Neuronal stem cell (in vitro differentiated cells): ENCODE results near the gene ARPIN.

Source experiments
- DNase-seq: peaks from one replicate; pipeline ENCODE4 v3.0.0-alpha.2; 2013; ENCODE audit warnings: low spot score
- H2AFZ ChIP-seq: one replicate; pipeline ENCODE4 v1.6.1; 2013; ENCODE audit warnings: mild to moderate bottlenecking, low read length, inconsistent platforms
- H2AK5ac ChIP-seq: 2 replicates; pipeline ENCODE4 v1.6.1; 2013; ENCODE audit warnings: low read depth, mild to moderate bottlenecking, inconsistent platforms, low read length, moderate library complexity, mixed read lengths
- H2BK120ac ChIP-seq: 2 replicates; pipeline ENCODE4 v1.6.1; 2013; ENCODE audit warnings: low read depth, mild to moderate bottlenecking, inconsistent platforms, low read length, moderate library complexity, mixed read lengths
- H2BK12ac ChIP-seq: one replicate; pipeline ENCODE4 v1.6.1; 2013; ENCODE audit warnings: low read length, inconsistent platforms
- H2BK15ac ChIP-seq: 2 replicates; pipeline ENCODE4 v1.6.1; 2013; ENCODE audit warnings: mild to moderate bottlenecking, low read length, inconsistent platforms, mixed read lengths
- H2BK5ac ChIP-seq: one replicate; pipeline ENCODE4 v1.6.1; 2013; ENCODE audit warnings: inconsistent platforms, mild to moderate bottlenecking, low read length, moderate library complexity
- H3K14ac ChIP-seq: one replicate; pipeline ENCODE4 v1.6.1; 2013; ENCODE audit warnings: low read length, inconsistent platforms
- H3K18ac ChIP-seq: 2 replicates; pipeline ENCODE4 v1.6.1; 2013; ENCODE audit warnings: low read length, inconsistent platforms
- H3K23ac ChIP-seq: 2 replicates; pipeline ENCODE4 v1.6.1; 2013; ENCODE audit warnings: low read depth, mild to moderate bottlenecking, mixed read lengths, low read length, inconsistent platforms; ENCODE audit not compliant: poor library complexity
- H3K27ac ChIP-seq: replicated peaks from 3 replicates; pipeline ENCODE4 v1.5.1; 2013; ENCODE audit warnings: low read length, inconsistent platforms
- H3K27me3 ChIP-seq, 3 experiments: 2 replicates each; pipeline ENCODE4 v1.6.1; 2013; ENCODE audit warnings: low read length in 3 of 3, mild to moderate bottlenecking in 2 of 3, inconsistent platforms in 1 of 3, low read depth in 1 of 3, mixed read lengths in 1 of 3, moderate library complexity in 1 of 3; ENCODE audit not compliant: control insufficient read depth in 3 of 3, insufficient read depth in 3 of 3
- H3K36me3 ChIP-seq, 2 donors: replicated peaks in 1 of 2; 2 replicates each; pipeline ENCODE4 v1.6.1; 2013; ENCODE audit warnings: low read length in 2 of 2; ENCODE audit not compliant: control insufficient read depth in 2 of 2, insufficient read depth in 2 of 2
- H3K4ac ChIP-seq: 2 replicates; pipeline ENCODE4 v1.6.1; 2013; ENCODE audit warnings: inconsistent platforms, mild to moderate bottlenecking, low read length, moderate library complexity
- H3K4me1 ChIP-seq, 2 donors: 1 replicate in 1 of 2; 2 replicates in 1 of 2; pipeline ENCODE4 v1.6.1; 2013; ENCODE audit warnings: low read length in 2 of 2, low read depth in 1 of 2; ENCODE audit not compliant: control insufficient read depth in 2 of 2, insufficient read depth in 1 of 2
- H3K4me2 ChIP-seq: one replicate; pipeline ENCODE4 v1.6.1; 2013; ENCODE audit warnings: mild to moderate bottlenecking, low read length, inconsistent platforms; ENCODE audit not compliant: insufficient read depth, poor library complexity, severe bottlenecking
- H3K4me3 ChIP-seq, 2 donors: 2 replicates each; pipeline ENCODE4 v1.5.1; 2013; ENCODE audit warnings: low read length in 2 of 2, mild to moderate bottlenecking in 2 of 2, inconsistent platforms in 1 of 2, moderate library complexity in 1 of 2
- H3K79me1 ChIP-seq: one replicate; pipeline ENCODE4 v1.6.1; 2013; ENCODE audit warnings: low read depth, mild to moderate bottlenecking, inconsistent platforms, low read length, moderate library complexity
- H3K9ac ChIP-seq: one replicate; pipeline ENCODE4 v1.6.1; 2013; ENCODE audit warnings: mild to moderate bottlenecking, low read depth, low read length, inconsistent platforms; ENCODE audit not compliant: poor library complexity
- H3K9me3 ChIP-seq, 2 donors: replicated peaks in 1 of 2; 2 replicates each; pipeline versions ENCODE3 to v1.6.1; 2013; ENCODE audit warnings: low read length in 2 of 2, mild to moderate bottlenecking in 2 of 2, inconsistent platforms in 1 of 2, low read depth in 1 of 2, mixed read lengths in 1 of 2, moderate library complexity in 1 of 2; ENCODE audit not compliant: control insufficient read depth in 2 of 2, insufficient read depth in 1 of 2
- H4K8ac ChIP-seq: one replicate; pipeline ENCODE4 v1.6.1; 2013; ENCODE audit warnings: low read depth, mild to moderate bottlenecking, inconsistent platforms, low read length, moderate library complexity
- H4K91ac ChIP-seq: one replicate; pipeline ENCODE4 v1.6.1; 2013; ENCODE audit warnings: low read length, low read depth, mild to moderate bottlenecking, inconsistent platforms; ENCODE audit not compliant: poor library complexity
- WGBS, 2 donors: extraction: QIAGEN DNeasy Blood & Tissue Kit; methylation state at CpG; one replicate each; pipeline ENCODE4 v1.1.7; 2013; ENCODE audit warnings: missing lambda C conversion rate in 2 of 2, mixed read lengths in 1 of 2; ENCODE audit not compliant: insufficient read length in 2 of 2, insufficient replicate concordance in 1 of 2; ENCODE audit errors: extremely low coverage in 2 of 2; 5-methylcytosine and 5-hydroxymethylcytosine counted together

Gene ARPIN

GRCh38 chr15:89893696-89894447 is 18.9 kb downstream of the ARPIN start, which contains the start of gene AP3S2:
TSS of gene AP3S2 (minus strand) at chr15:89893994. CDS start at chr15:89893949, 45 bp downstream.
- Histone ChIP-seq H3K79me1 (peaks cover 1% of the 10 kb centered on the region), H3K14ac (no peak within 1 kb of the TSS), H3K9ac (peak within 1 kb of the TSS; percentile 82), H3K4me2 (peak within 1 kb of the TSS; percentile 95), H3K4me3 (peak within 1 kb of the TSS; percentile 85 to 93), H2BK120ac (no peak within 1 kb of the TSS), H3K9me3 (no peaks in the 10 kb centered on the region), H3K4ac (no peak within 1 kb of the TSS), H3K36me3 (peaks cover 1 to 3% of the 10 kb centered on the region in 2 donors), H3K23ac (peak within 1 kb of the TSS; percentile 81), H2BK12ac (no peak within 1 kb of the TSS), H4K91ac (no peak within 1 kb of the TSS), H2AK5ac (no peak within 1 kb of the TSS), H3K27me3 (no peaks in the 10 kb centered on the region), H2AFZ (peak within 1 kb of the TSS; percentile 97), H3K27ac (peak within 1 kb of the TSS; percentile 84), H4K8ac (no peak within 1 kb of the TSS), H3K18ac (peak within 1 kb of the TSS; percentile 94), H3K4me1 (peaks cover 0 to 2% of the 10 kb centered on the region in 2 donors), H2BK15ac (no peak within 1 kb of the TSS), H2BK5ac (no peak within 1 kb of the TSS)
- WGBS, 2 donors = no CpG with 5 or more reads among the region's 62 CpGs
- DNase-seq = peak; percentile 86

GRCh38 chr15:89893027-89893426 is 19.7 kb downstream of the ARPIN start:
- H3K4me3 ChIP-seq = peak overlapping the region in 1 of 2 donors; percentile 93
- no peak for DNase-seq
- H2BK12ac ChIP-seq = no peak overlapping the region
- no peaks in the 10 kb centered on the region for H3K27me3 ChIP-seq
- no peak overlapping the region for H4K91ac ChIP-seq
- H3K36me3 ChIP-seq = peaks cover 5 to 11% of the 10 kb centered on the region in 2 donors
- H3K18ac ChIP-seq = no peak overlapping the region
- no peak overlapping the region for H2BK5ac ChIP-seq
- H3K79me1 ChIP-seq = peaks cover 1% of the 10 kb centered on the region
- H3K4me2 ChIP-seq = no peak overlapping the region
- no peak overlapping the region for H2BK120ac ChIP-seq
- H3K14ac ChIP-seq = no peak overlapping the region
- H4K8ac ChIP-seq = no peak overlapping the region
- H3K4me1 ChIP-seq = peaks cover 0 to 2% of the 10 kb centered on the region in 2 donors
- H2AK5ac ChIP-seq = no peak overlapping the region
- no peak overlapping the region for H3K4ac ChIP-seq
- no peak overlapping the region for H3K27ac ChIP-seq
- WGBS, 2 donors = no CpG with 5 or more reads among the region's 6 CpGs
- no peak overlapping the region for H3K23ac ChIP-seq
- H3K9ac ChIP-seq = no peak overlapping the region
- H2BK15ac ChIP-seq = no peak overlapping the region
- H2AFZ ChIP-seq = peak overlapping the region; percentile 97
- no peaks in the 10 kb centered on the region for H3K9me3 ChIP-seq

GRCh38 chr15:89888214-89888804 is 24.4 kb downstream of the ARPIN start:
- Histone ChIP-seq H3K9ac (no peak overlapping the region), H3K4me1 (peaks cover 0 to 2% of the 10 kb centered on the region in 2 donors), H3K4me3 (no peak overlapping the region), H3K79me1 (peaks cover 1% of the 10 kb centered on the region), H3K27me3 (no peaks in the 10 kb centered on the region), H2BK120ac (no peak overlapping the region), H2BK15ac (no peak overlapping the region), H2AFZ (no peak overlapping the region), H3K27ac (no peak overlapping the region), H3K4me2 (no peak overlapping the region), H4K8ac (no peak overlapping the region), H3K36me3 (peaks cover 11 to 56% of the 10 kb centered on the region in 2 donors), H3K18ac (no peak overlapping the region), H3K9me3 (no peaks in the 10 kb centered on the region), H4K91ac (no peak overlapping the region), H2BK5ac (no peak overlapping the region), H2AK5ac (no peak overlapping the region), H2BK12ac (no peak overlapping the region), H3K14ac (no peak overlapping the region), H3K4ac (no peak overlapping the region), H3K23ac (no peak overlapping the region)
- no CpG with 5 or more reads among the region's 4 CpGs for WGBS, 2 donors
- DNase-seq = no peak

- Histone ChIP-seq H3K79me1 (no peaks in the 10 kb centered on the region), H2BK15ac (no peak overlapping the region), H3K4ac (no peak overlapping the region), H3K4me3 (no peak overlapping the region), H4K91ac (no peak overlapping the region), H3K9ac (no peak overlapping the region), H3K27ac (no peak overlapping the region), H3K9me3 (no peaks in the 10 kb centered on the region), H4K8ac (no peak overlapping the region), H3K18ac (no peak overlapping the region), H3K36me3 (peaks cover 13 to 82% of the 10 kb centered on the region in 2 donors), H3K27me3 (no peaks in the 10 kb centered on the region), H3K4me2 (no peak overlapping the region), H2AK5ac (no peak overlapping the region), H3K23ac (no peak overlapping the region), H2BK12ac (no peak overlapping the region), H3K4me1 (no peaks in the 10 kb centered on the region), H2AFZ (no peak overlapping the region), H2BK120ac (no peak overlapping the region), H3K14ac (no peak overlapping the region), H2BK5ac (no peak overlapping the region)
- WGBS, 2 donors = no CpG with 5 or more reads among the region's 2 CpGs
- DNase-seq = no peak
Measured at GRCh38 chr15:89885611-89886010, 27.1 kb downstream of the ARPIN start.
